ENCODE results near the gene VPS51.

The VPS51 gene

GRCh38 chr11:65112546-65113360, 16.7 kb downstream of the VPS51 start:
- Histone ChIP-seq H3K27ac (ENCODE audit: low read depth, low read length) (no peak overlapping the region), H3K9ac (ENCODE audit: low read depth in 1 of 2, low read length in 2 of 2) (peak overlapping the region; percentile 73 to 80), H3K27me3 (ENCODE audit: control insufficient read depth in 1 of 2, insufficient read depth in 2 of 2, low read length in 2 of 2) (no peaks in the 10 kb centered on the region), H3K9me3 (ENCODE audit: control insufficient read depth in 1 of 2, low read length in 2 of 2) (no peaks in the 10 kb centered on the region), H3K4me1 (ENCODE audit: control insufficient read depth in 1 of 2, insufficient read depth in 2 of 2, low read length in 2 of 2) (peaks cover 29 to 49% of the 10 kb centered on the region in 2 donors), H3K4me3 (ENCODE audit: low read depth in 1 of 2, low read length in 2 of 2) (peak overlapping the region; percentile 74 to 76), H3K36me3 (ENCODE audit: control insufficient read depth in 1 of 2, insufficient read depth in 2 of 2, low read length in 2 of 2) (peaks cover 6 to 22% of the 10 kb centered on the region in 2 donors)

- peaks cover 33 to 49% of the 10 kb centered on the region in 2 donors for H3K4me1 ChIP-seq (ENCODE audit: control insufficient read depth in 1 of 2, insufficient read depth in 2 of 2, low read length in 2 of 2)
- peak overlapping the region; percentile 74 to 76 for H3K4me3 ChIP-seq (ENCODE audit: low read depth in 1 of 2, low read length in 2 of 2)
- H3K36me3 ChIP-seq (ENCODE audit: control insufficient read depth in 1 of 2, insufficient read depth in 2 of 2, low read length in 2 of 2) = peaks cover 6 to 16% of the 10 kb centered on the region in 2 donors
- H3K9me3 ChIP-seq (ENCODE audit: control insufficient read depth in 1 of 2, low read length in 2 of 2) = no peaks in the 10 kb centered on the region
- H3K27ac ChIP-seq (ENCODE audit: low read depth, low read length) = no peak overlapping the region
- peak overlapping the region; percentile 73 to 80 for H3K9ac ChIP-seq (ENCODE audit: low read depth in 1 of 2, low read length in 2 of 2)
- no peaks in the 10 kb centered on the region for H3K27me3 ChIP-seq (ENCODE audit: control insufficient read depth in 1 of 2, insufficient read depth in 2 of 2, low read length in 2 of 2)
Observed at GRCh38 chr11:65113361-65113756, 17.3 kb downstream of the VPS51 start.

- Histone ChIP-seq H3K27ac (ENCODE audit: low read depth, low read length) (no peak overlapping the region), H3K27me3 (ENCODE audit: control insufficient read depth in 1 of 2, insufficient read depth in 2 of 2, low read length in 2 of 2) (no peaks in the 10 kb centered on the region), H3K4me3 (ENCODE audit: low read depth in 1 of 2, low read length in 2 of 2) (no peak overlapping the region), H3K36me3 (ENCODE audit: control insufficient read depth in 1 of 2, insufficient read depth in 2 of 2, low read length in 2 of 2) (peaks cover 10 to 18% of the 10 kb centered on the region in 2 donors), H3K9me3 (ENCODE audit: control insufficient read depth in 1 of 2, low read length in 2 of 2) (no peaks in the 10 kb centered on the region), H3K4me1 (ENCODE audit: control insufficient read depth in 1 of 2, insufficient read depth in 2 of 2, low read length in 2 of 2) (peaks cover 33 to 49% of the 10 kb centered on the region in 2 donors), H3K9ac (ENCODE audit: low read depth in 1 of 2, low read length in 2 of 2) (peak overlapping the region in 1 of 2 donors; percentile 73)
Observed at GRCh38 chr11:65113839-65114238, 17.8 kb downstream of the VPS51 start.

- Histone ChIP-seq H3K27ac (ENCODE audit: low read depth, low read length) (no peak overlapping the region), H3K4me3 (ENCODE audit: low read depth in 1 of 2, low read length in 2 of 2) (no peak overlapping the region), H3K9ac (ENCODE audit: low read depth in 1 of 2, low read length in 2 of 2) (no peak overlapping the region), H3K9me3 (ENCODE audit: control insufficient read depth in 1 of 2, low read length in 2 of 2) (no peaks in the 10 kb centered on the region), H3K27me3 (ENCODE audit: control insufficient read depth in 1 of 2, insufficient read depth in 2 of 2, low read length in 2 of 2) (no peaks in the 10 kb centered on the region), H3K4me1 (ENCODE audit: control insufficient read depth in 1 of 2, insufficient read depth in 2 of 2, low read length in 2 of 2) (peaks cover 33 to 50% of the 10 kb centered on the region in 2 donors), H3K36me3 (ENCODE audit: control insufficient read depth in 1 of 2, insufficient read depth in 2 of 2, low read length in 2 of 2) (peaks cover 10 to 16% of the 10 kb centered on the region in 2 donors)
Observed at GRCh38 chr11:65114538-65115171, 18.6 kb downstream of the VPS51 start.

GRCh38 chr11:65115361-65116082, 19.5 kb downstream of the VPS51 start:
- no peak overlapping the region for H3K4me3 ChIP-seq (ENCODE audit: low read depth in 1 of 2, low read length in 2 of 2)
- peaks cover 38 to 53% of the 10 kb centered on the region in 2 donors for H3K4me1 ChIP-seq (ENCODE audit: control insufficient read depth in 1 of 2, insufficient read depth in 2 of 2, low read length in 2 of 2)
- no peak overlapping the region for H3K27ac ChIP-seq (ENCODE audit: low read depth, low read length)
- H3K36me3 ChIP-seq (ENCODE audit: control insufficient read depth in 1 of 2, insufficient read depth in 2 of 2, low read length in 2 of 2) = peaks cover 19 to 22% of the 10 kb centered on the region in 2 donors
- no peaks in the 10 kb centered on the region for H3K27me3 ChIP-seq (ENCODE audit: control insufficient read depth in 1 of 2, insufficient read depth in 2 of 2, low read length in 2 of 2)
- H3K9me3 ChIP-seq (ENCODE audit: control insufficient read depth in 1 of 2, low read length in 2 of 2) = no peaks in the 10 kb centered on the region
- no peak overlapping the region for H3K9ac ChIP-seq (ENCODE audit: low read depth in 1 of 2, low read length in 2 of 2)

- H3K27ac ChIP-seq (ENCODE audit: low read depth, low read length) = peak overlapping the region; percentile 69
- peak overlapping the region; percentile 75 to 84 for H3K4me3 ChIP-seq (ENCODE audit: low read depth in 1 of 2, low read length in 2 of 2)
- H3K4me1 ChIP-seq (ENCODE audit: control insufficient read depth in 1 of 2, insufficient read depth in 2 of 2, low read length in 2 of 2) = peaks cover 36 to 54% of the 10 kb centered on the region in 2 donors
- peaks cover 26 to 27% of the 10 kb centered on the region in 2 donors for H3K36me3 ChIP-seq (ENCODE audit: control insufficient read depth in 1 of 2, insufficient read depth in 2 of 2, low read length in 2 of 2)
- no peaks in the 10 kb centered on the region for H3K9me3 ChIP-seq (ENCODE audit: control insufficient read depth in 1 of 2, low read length in 2 of 2)
- H3K27me3 ChIP-seq (ENCODE audit: control insufficient read depth in 1 of 2, insufficient read depth in 2 of 2, low read length in 2 of 2) = no peaks in the 10 kb centered on the region
- H3K9ac ChIP-seq (ENCODE audit: low read depth in 1 of 2, low read length in 2 of 2) = peak overlapping the region; percentile 62 to 86
Observed at GRCh38 chr11:65116370-65117205, 20.6 kb downstream of the VPS51 start.

- Histone ChIP-seq H3K9me3 (ENCODE audit: control insufficient read depth in 1 of 2, low read length in 2 of 2) (no peaks in the 10 kb centered on the region), H3K27me3 (ENCODE audit: control insufficient read depth in 1 of 2, insufficient read depth in 2 of 2, low read length in 2 of 2) (no peaks in the 10 kb centered on the region), H3K27ac (ENCODE audit: low read depth, low read length) (peak within 1 kb of the TSS; percentile 69), H3K9ac (ENCODE audit: low read depth in 1 of 2, low read length in 2 of 2) (peak within 1 kb of the TSS; percentile 62 to 86), H3K4me3 (ENCODE audit: low read depth in 1 of 2, low read length in 2 of 2) (peak within 1 kb of the TSS; percentile 75 to 84), H3K36me3 (ENCODE audit: control insufficient read depth in 1 of 2, insufficient read depth in 2 of 2, low read length in 2 of 2) (peaks cover 26 to 27% of the 10 kb centered on the region in 2 donors), H3K4me1 (ENCODE audit: control insufficient read depth in 1 of 2, insufficient read depth in 2 of 2, low read length in 2 of 2) (peaks cover 36 to 51% of the 10 kb centered on the region in 2 donors)
Observed at GRCh38 chr11:65117206-65118096, 21.4 kb downstream of the VPS51 start, which contains the start of gene ZNHIT2. ZNHIT2 (minus strand) TSS chr11:65117701; CDS start chr11:65117653, 48 bp downstream.

- H3K4me1 ChIP-seq (ENCODE audit: control insufficient read depth in 1 of 2, insufficient read depth in 2 of 2, low read length in 2 of 2) = peaks cover 36 to 49% of the 10 kb centered on the region in 2 donors
- peak overlapping the region in 1 of 2 donors; percentile 23 for H3K9ac ChIP-seq (ENCODE audit: low read depth in 1 of 2, low read length in 2 of 2)
- no peak overlapping the region for H3K27ac ChIP-seq (ENCODE audit: low read depth, low read length)
- no peaks in the 10 kb centered on the region for H3K27me3 ChIP-seq (ENCODE audit: control insufficient read depth in 1 of 2, insufficient read depth in 2 of 2, low read length in 2 of 2)
- peaks cover 26 to 27% of the 10 kb centered on the region in 2 donors for H3K36me3 ChIP-seq (ENCODE audit: control insufficient read depth in 1 of 2, insufficient read depth in 2 of 2, low read length in 2 of 2)
- no peaks in the 10 kb centered on the region for H3K9me3 ChIP-seq (ENCODE audit: control insufficient read depth in 1 of 2, low read length in 2 of 2)
- H3K4me3 ChIP-seq (ENCODE audit: low read depth in 1 of 2, low read length in 2 of 2) = no peak overlapping the region
Observed at GRCh38 chr11:65118097-65118837, 22.3 kb downstream of the VPS51 start.

Measured in duodenal mucosa (tissue), 2 donors.